ENCODE results near the gene THBS2.

DNA sequence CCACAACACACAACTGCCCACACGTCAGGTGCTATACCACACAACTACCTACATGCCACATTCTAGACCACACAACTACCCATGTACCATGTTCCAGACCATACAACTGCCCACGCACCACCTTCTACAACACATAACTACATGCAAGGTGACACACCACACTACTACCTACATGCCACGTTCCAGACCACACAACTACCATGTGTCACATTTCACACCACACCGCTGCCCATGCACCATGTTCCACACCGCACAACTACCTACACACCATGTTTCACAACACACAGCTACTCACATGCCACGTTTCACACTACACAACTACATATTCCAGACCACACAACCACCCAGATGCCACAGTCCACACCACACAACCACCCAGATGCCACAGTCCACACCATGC lies 19.8 kb downstream of the THBS2 start:
- no peak for TF ChIP-seq EZH2 (IDR thresholded peaks at IDR 0.05)
- TF ChIP-seq FOSL1 (IDR thresholded peaks at IDR 0.05; ENCODE audit: low read depth): no peak
- no peak for TF ChIP-seq CTCF (IDR thresholded peaks at IDR 0.05 in 2 of 3, conservative IDR thresholded peaks at IDR 0.05 in 1 of 3; ENCODE audit: borderline replicate concordance in 1 of 3, insufficient read depth in 1 of 3, low read depth in 2 of 3, low read length in 2 of 3)
- TF ChIP-seq MAX (IDR thresholded peaks at IDR 0.05): no peak
- TF ChIP-seq ZFX (IDR thresholded peaks at IDR 0.05): no peak
- no peak for TF ChIP-seq SP1 (IDR thresholded peaks at IDR 0.05; ENCODE audit: low read depth)
- TF ChIP-seq CEBPB (IDR thresholded peaks at IDR 0.05; ENCODE audit: low read depth): no peak
- no peak for TF ChIP-seq POLR2A (IDR thresholded peaks at IDR 0.05; ENCODE audit: borderline replicate concordance, extremely low read depth, insufficient read depth, insufficient read length)
- TF ChIP-seq POLR2AphosphoS5 (IDR thresholded peaks at IDR 0.05; ENCODE audit: low read depth, low read length): no peak
- TF ChIP-seq SIN3A (IDR thresholded peaks at IDR 0.05; ENCODE audit: low read depth): no peak
- no peak for TF ChIP-seq ZNF274 (IDR thresholded peaks at IDR 0.05; ENCODE audit: low read depth, low read length)
- no peak for TF ChIP-seq EZH2phosphoT487 (IDR thresholded peaks at IDR 0.05; ENCODE audit: borderline replicate concordance)
- TF ChIP-seq EGR1 (IDR thresholded peaks at IDR 0.05; ENCODE audit: low read depth): no peak
- TF ChIP-seq ZBTB33 (IDR thresholded peaks at IDR 0.05; ENCODE audit: extremely low read depth, insufficient replicate concordance, low read length): no peak

Data from HCT116 (cell line).